ENCODE results near the gene FCRL5.

FCRL5 gene

DNA sequence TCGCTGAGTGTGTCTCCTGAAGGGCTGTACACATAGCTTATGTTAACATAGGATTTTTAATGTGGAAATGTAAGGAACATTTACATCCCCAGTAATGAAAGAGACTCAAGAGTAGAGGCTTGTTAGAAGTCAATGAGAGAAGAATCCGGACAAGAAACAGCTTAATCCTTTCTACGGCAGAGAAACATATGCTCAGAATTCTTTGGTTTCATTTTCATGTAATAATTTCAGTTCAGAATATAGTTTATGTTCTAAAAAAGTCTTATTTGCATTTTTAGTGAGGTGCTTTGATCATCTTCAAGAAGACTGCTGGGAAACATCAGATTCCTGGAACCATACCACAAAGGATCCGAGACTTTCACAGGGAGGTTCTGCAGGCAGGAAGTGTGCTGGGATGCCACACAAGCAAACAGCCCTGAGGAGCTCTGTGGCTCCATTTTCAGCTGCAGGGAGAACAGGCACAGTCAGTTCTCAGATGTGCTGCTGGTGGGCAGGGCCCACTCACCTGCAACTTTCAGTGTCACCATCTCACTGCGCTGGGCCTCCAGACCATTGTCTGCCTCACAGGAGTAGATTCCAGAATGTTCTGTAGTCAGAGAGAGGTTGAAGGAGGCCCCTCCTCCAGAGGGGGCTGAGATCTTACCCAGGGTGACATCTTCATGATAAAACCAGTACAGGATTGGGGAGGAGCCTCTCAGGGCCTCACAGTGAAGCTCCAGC lies 28.4 kb downstream of the FCRL5 start:
- DNase-seq (ENCODE audit: low read depth, low spot score): no peak

DNA sequence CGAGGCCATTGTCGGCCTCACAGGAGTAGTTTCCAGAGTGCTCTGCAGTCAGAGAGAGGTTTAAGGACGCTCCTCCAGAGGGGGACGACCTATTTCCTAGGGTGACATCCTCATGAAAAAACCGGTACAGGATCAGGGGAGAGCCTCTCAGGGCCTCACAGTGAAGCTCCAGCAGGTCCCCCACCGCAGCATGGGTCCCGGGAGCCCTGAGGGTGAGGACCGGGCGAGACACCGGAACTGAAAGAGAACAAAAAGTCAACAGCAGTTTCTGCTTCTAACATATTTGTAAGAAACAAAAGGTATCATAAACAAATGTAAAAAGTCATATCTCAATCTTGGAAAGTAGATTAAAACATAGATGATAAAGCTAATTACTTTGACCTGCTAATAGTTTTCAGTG lies 31.3 kb downstream of the FCRL5 start:
- DNase-seq (ENCODE audit: low read depth, low spot score): no peak

GRCh38 chr1:157520386-157520935 lies 31.9 kb downstream of the FCRL5 start:
- no peak for DNase-seq (ENCODE audit: low read depth, low spot score)

GRCh38 chr1:157519451-157519850 lies 32.9 kb downstream of the FCRL5 start:
- no peak for DNase-seq (ENCODE audit: low read depth, low spot score)

GRCh38 chr1:157517016-157517415 lies 35.3 kb downstream of the FCRL5 start:
- no peak for DNase-seq (ENCODE audit: low read depth, low spot score)

DNA sequence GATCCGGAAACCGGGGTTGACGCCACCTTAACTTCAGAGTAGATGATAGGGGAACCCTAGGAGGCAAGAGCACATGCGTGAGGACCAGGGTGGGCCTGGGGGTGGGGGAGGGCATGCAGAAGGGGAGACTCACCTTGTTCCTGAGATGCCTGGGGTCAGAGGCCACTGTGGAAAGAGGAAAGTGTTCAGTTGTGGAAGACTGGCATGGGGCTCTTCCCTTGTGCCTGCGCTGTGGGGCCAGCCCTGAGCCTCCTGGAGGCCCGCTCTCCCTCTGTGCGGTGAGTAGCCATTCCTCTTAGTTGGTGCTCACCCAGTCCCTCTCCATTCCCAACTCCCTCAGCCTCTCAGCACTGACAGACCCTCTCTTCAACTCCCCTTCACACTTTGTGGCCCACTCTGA lies 36.6 kb downstream of the FCRL5 start:
- no peak for DNase-seq (ENCODE audit: low read depth, low spot score)

GRCh38 chr1:157515141-157515540 lies 37.2 kb downstream of the FCRL5 start:
- no peak for DNase-seq (ENCODE audit: low read depth, low spot score)

DNA sequence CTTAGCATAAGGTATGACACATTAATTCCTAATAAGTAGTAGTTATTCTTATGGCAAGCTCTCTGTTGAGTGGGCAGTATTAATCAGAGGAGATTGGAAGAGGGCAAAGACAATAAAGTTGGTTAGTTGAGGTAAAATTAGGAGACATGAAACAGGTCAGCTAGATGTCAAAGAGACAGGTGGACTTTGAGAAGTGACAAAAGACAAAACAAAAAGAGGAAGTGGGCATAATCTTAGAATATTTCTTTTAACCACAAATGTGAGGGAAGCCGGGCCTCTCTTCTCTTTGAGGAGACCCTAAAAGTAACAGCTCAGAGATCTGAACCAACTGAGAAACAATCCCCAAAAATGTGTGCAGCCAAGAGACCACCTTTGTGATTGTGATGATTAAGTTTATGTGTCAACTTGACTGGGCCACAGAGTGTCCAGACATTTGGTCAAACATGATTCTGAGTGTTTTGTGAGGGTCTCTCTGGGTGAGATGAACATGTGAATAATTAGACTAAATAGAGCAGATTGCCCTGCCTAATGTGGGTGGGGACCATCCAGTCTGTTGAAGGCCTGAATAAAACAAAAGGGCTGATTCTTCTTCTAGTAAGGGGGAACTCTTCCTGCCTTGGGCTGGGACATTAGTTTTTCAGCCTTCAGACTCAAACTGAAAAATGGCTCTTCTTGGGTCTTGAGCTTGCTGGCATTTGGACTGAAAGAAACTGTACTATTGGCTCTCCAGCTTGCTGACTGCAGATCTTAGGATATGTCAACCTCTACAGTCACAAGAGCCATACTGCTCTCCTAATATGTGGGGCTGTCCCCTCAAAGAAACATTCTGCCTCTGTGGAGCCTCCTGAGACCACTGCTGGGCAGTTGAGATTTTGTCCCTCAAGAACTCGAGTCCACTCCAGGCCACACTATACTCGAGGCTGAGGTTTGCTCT lies 40.0 kb downstream of the FCRL5 start:
- no peak for DNase-seq (ENCODE audit: low read depth, low spot score)

DNA sequence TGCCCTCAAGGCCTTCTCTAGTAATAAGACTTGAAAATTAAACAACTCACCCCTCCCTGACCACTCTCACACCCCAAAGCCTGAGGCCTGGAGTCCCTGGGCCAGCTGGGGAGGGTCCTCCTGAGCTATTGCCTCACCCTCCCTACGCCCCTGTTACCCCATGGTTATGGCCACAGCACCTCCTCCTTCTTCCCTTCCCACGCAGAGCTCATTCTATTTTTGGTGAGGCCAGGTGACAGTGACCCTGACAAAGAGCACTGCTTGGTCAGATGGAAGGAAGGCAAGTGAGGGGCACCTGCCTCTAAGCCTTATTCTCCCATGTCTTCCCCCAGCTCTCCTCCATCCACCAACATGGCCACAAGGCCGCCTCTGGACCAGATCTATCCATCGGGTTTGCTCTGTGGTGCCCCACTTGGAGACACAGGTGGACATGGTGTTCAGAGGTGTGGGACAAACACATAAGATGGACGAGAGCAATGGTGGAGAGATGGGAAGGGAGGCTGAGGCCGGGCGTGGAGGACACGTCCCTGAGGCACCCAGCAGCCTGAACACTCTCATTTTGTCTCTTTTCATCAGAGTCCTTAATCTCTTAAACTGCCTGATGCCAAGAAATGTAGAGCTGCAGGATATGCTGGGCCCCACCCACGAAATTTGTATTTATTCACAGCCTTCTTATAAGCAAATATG lies 42.6 kb downstream of the FCRL5 start:
- no peak for DNase-seq (ENCODE audit: low read depth, low spot score)

GRCh38 chr1:157505481-157506272 lies 46.6 kb downstream of the FCRL5 start:
- DNase-seq (ENCODE audit: low read depth, low spot score): peak; percentile 55

GRCh38 chr1:157504646-157505045 lies 47.7 kb downstream of the FCRL5 start:
- DNase-seq (ENCODE audit: low read depth, low spot score): no peak

GRCh38 chr1:157499521-157499920 lies 52.8 kb downstream of the FCRL5 start:
- DNase-seq (ENCODE audit: low read depth, low spot score): no peak

- DNase-seq (ENCODE audit: low read depth, low spot score): no peak
Observed at GRCh38 chr1:157498736-157499090, 53.6 kb downstream of the FCRL5 start.

DNA sequence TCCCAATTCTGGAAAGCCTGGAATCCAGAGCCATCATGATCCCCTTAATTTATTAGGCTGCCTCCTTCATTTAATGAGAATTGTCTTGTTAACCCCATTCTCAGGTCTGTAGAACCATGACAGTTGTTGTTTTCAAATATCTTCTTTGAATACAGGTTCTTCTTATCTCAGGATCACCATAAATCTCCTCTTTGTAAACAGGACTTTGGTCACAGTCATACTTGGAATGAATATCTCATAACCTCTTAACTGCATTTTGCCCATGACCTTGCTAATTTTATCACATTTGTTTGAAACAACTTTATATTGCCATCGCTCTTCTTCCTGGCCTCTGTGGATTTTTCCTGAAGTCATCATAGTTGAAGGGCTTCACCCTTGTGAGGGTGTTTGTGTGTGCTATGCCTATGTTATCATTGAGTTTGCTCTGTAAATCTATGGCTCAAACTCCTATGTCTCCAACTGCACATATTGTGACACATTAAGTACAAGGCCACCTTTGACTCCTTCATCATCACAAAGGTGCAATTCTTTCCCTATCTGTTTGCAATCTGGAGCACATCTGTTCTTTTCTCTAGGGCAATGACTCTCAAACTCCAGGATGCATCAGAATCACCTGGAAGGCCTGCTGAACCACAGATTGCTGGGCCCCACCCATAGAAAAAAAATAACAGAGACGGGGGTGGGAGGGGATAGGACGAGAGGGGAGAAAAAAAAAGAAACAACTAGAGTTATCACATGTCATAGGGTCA lies 54.2 kb downstream of the FCRL5 start:
- no peak for DNase-seq (ENCODE audit: low read depth, low spot score)

- DNase-seq (ENCODE audit: low read depth, low spot score): no peak
Observed at GRCh38 chr1:157497284-157497683, 55.0 kb downstream of the FCRL5 start.

DNA sequence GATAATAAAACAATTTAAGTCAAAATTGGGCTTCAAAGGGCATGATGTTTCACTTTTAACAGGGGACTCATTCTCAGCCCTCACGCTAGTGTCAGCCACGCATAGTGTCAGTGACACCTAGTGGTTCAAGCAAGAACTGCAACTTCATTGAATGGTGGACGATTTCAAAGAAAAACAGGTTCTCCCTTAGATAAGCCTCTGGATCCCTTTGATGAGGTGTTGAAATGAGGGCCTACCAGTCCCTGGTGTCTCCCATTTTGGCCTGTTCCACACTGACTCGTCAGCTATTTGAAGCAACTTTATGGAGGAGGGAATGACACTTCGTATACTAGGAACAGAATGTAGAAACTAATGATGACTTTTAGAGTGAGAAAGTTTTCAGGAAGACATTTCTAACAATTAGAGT lies 56.2 kb downstream of the FCRL5 start:
- DNase-seq (ENCODE audit: low read depth, low spot score): peak; percentile 46

DNA sequence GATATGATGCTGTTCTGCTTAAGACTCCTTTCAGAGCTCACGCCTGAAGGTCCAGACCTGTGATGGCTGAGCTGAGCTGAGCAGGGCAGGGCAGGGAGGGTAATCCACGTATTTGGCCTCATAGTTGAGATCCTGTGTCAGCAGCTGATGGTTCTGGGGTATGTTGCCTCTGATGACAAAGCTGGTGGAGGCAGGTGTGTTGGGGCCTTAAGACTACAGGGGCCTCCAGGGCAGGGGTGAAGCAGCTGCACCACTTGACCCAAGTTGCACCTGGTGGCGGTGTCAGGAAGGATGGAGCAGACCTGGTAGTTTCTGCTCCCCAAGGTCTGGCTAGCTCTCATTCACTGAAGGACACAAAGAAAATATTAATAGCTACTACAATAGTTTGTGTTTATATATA lies 57.0 kb downstream of the FCRL5 start:
- no peak for DNase-seq (ENCODE audit: low read depth, low spot score)

DNA sequence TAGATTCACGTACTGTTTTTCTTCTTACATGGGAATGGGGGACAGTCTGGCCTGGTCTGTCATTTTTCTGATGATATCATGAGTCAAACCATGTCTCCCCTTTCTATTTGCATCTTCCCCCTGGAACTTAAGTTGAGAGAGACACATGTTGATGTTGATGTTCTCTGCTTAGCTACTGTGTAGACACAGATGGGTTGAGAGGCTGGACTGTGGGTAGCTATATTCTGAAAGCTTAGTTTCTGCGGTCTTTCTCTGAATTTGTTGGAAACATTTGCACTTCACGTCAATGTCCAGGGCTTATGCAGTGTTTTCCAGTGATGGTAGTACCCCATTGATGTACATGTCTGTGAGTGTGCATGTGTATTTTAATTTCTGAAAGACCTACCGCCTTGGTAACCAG lies 58.2 kb downstream of the FCRL5 start:
- DNase-seq (ENCODE audit: low read depth, low spot score): no peak

DNA sequence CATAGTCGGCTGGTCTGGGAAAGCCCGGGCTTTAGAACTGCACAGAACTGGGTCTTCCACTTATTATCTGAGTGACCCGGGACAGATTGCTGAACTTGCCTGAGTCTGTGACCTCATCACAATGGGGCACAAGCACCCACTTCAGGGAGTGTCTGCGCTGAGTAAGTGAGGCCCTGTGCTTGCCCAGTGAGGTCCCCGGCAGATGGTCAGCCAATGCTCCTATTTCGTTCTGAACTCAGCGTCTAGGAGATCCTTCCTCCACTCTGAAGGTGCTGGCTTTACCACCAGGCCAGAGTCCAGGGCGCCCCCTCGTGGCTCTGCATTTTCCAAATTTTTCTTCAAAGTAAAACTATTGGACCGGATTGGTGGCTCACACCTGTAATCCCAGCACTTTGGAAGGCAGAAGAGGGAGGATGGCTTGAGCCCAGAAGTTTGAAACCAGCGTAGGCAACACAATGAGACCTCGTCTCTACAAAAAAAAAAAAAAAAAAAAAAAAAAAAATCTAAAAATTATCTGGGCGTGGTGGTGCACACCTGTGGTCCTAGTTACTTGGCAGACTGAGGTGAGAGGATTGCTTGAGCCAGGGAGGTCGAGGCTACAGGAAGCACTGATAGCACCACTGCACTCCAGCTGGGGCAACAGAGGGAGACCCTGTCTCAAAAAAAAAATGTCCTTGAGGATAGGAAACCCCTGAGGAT lies 61.7 kb downstream of the FCRL5 start:
- DNase-seq (ENCODE audit: low read depth, low spot score): peak; percentile 55

GRCh38 chr1:157488156-157488555 lies 64.2 kb downstream of the FCRL5 start:
- DNase-seq (ENCODE audit: low read depth, low spot score): no peak
